Choroid plexus epithelial cell (primary cell): ENCODE measurements around the gene SPACA5.
"Not testable (repeated sequence)": the region's sequence is repeated elsewhere in the genome, so short reads cannot be mapped to it uniquely, and the experiment has no call there.

Source experiments
- DNase-seq: peaks from one replicate; pipeline ENCODE4 v3.0.0-alpha.2; 2010; ENCODE audit warnings: low read depth
- H3K4me3 ChIP-seq: 2 replicates; pipeline ENCODE4 v1.5.1; 2011; ENCODE audit warnings: low read depth, mild to moderate bottlenecking, control low read depth, low read length, moderate library complexity
- TF ChIP-seq, protein P1 (sequence below): conservative IDR thresholded peaks from 2 replicates; pipeline ENCODE4 v1.5.1; 2011; ENCODE audit warnings: low read depth, mild to moderate bottlenecking, control low read depth, inconsistent platforms, low read length, moderate library complexity

Gene SPACA5

DNA sequence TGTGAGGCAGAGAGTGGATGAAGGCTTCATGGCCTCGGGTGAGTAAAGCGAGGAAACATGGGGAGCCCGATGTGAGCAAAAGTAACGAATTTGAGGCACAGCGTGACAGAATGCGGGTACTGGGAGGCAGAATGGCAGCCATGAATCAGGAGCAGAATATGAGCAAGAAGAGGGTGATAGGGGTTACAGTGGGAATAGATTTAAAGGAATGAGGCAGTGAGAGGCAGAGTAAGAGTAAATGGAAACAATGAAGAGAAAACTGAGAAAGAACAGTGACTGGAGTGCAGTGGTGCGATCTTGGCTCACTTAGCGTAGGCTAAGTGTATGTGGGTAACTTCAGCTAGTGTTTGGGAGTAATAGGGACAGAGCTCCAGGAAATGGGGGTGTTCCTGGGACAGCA lies at the start of gene SPACA5:
TSS of gene SPACA5 (plus strand) at position 301 of the 400 bp plus-strand sequence. CDS start 815 bp downstream, outside the sequence.
- not testable (repeated sequence) for DNase-seq, H3K4me3 ChIP-seq

DNA sequence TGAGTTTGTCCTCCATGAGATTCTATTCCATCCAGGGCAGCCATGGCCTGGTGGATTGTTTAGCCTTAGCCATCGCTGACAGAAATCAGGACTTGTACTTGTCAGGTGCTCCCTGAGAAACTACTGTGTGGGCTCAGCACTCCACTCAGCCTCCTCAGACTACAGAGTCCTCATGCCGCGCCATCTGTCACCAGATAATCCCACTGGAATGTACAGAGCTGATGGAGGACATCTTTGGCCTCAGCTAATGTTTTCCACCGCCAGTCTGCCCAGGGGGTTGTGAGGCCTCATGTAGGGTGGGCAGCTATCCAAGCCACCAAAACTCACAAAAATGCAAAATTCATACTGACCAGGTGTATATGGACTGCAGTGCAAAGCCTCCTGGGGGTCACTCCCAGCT lies 48.6 kb upstream of the SPACA5 start:
- DNase-seq, H3K4me3 ChIP-seq: not testable (repeated sequence)

DNA sequence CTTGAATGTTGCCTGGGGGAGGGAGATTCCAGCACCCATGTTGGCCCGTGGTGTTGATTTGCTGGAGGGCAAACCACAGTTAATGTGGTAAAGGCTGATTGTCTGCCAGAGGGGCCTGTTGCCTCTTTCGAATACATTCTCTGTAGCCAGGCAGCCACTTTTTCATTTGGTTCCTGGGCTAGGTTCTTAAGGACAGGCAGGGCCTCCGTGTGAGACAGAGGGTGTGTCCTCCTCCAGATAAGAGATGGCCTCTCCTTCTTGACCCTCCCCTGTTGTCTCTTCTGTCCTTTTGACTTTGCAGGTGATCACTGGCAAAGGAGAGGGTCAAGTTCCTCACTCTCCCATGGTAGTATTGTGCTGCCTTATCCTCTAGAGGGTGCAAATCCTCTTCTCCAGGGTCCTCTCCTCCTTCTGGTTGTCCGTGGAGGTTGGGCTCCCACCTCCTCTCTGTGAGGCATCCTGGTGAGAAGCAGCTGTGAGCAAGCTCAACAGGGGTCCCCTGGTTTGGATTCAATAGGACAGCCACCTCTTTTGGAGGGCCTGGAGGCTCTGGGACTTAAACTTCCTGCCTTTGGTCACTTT lies 47.9 kb upstream of the SPACA5 start:
- no peak overlapping the region for H3K4me3 ChIP-seq
- peak; percentile 44 for DNase-seq
- TF ChIP-seq, protein P1, sequence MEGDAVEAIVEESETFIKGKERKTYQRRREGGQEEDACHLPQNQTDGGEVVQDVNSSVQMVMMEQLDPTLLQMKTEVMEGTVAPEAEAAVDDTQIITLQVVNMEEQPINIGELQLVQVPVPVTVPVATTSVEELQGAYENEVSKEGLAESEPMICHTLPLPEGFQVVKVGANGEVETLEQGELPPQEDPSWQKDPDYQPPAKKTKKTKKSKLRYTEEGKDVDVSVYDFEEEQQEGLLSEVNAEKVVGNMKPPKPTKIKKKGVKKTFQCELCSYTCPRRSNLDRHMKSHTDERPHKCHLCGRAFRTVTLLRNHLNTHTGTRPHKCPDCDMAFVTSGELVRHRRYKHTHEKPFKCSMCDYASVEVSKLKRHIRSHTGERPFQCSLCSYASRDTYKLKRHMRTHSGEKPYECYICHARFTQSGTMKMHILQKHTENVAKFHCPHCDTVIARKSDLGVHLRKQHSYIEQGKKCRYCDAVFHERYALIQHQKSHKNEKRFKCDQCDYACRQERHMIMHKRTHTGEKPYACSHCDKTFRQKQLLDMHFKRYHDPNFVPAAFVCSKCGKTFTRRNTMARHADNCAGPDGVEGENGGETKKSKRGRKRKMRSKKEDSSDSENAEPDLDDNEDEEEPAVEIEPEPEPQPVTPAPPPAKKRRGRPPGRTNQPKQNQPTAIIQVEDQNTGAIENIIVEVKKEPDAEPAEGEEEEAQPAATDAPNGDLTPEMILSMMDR, result peak; percentile 57

DNA sequence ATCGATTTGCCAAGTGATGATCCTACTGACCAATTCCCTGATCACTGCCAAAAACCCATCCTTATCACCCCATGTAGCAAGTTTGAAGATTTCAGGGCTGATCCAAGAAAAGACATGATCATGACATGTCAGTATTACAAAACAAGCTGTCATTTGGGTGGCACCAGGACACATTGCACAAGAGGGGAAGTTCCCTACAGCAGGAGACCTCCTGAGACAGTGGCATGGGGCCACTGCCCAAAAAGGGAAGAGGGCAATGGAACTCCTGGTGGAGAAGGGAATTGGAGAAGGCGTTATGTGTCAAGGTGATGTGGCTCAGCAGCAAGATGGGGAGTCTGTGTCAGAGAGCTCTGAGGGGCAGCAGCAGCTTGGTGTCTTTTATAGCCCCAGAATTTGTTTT lies 46.4 kb upstream of the SPACA5 start:
- DNase-seq, result no peak
- TF ChIP-seq, protein P1, result no peak
- H3K4me3 ChIP-seq, result no peak overlapping the region

DNA sequence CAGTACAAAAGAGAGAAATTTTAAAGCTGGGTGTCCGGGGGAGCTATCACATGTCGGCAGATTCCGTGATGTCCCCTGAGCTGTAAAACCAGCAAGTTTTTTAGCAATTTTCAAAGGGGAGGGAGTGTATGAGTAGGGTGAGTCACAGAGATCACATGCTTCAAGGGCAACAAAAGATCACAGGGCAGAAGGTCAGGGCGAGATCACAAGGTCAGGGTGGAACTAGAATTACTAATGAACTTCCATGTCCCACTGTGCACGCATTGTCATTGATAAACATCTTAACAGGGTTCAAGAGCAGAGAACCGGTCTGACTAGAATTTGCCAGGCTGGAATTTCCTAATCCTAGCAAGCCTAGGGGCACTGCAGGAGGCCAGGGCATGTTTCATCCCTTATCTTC lies 45.0 kb upstream of the SPACA5 start:
- H3K4me3 ChIP-seq, DNase-seq: not testable (repeated sequence)

DNA sequence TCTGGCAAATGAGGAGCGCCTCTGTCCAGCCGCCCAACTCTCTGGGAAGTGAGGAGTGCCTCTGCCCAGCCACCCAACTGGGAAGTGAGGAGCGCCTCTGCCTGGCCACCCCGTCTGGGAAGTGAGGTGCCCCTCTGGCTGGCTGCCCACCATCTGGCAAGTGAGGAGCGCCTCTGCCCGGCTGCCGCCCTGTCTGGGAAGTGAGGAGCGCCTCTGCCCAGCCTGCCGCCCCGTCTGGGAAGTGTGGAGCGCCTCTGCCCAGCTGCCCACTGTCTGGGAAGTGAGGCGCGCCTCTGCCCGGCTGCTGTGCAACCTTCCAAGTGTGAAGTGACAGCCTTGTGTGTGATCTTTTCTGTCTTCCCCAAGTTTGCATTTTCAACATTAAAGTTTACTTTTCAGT lies 41.3 kb upstream of the SPACA5 start:
- DNase-seq, result not testable (repeated sequence)

DNA sequence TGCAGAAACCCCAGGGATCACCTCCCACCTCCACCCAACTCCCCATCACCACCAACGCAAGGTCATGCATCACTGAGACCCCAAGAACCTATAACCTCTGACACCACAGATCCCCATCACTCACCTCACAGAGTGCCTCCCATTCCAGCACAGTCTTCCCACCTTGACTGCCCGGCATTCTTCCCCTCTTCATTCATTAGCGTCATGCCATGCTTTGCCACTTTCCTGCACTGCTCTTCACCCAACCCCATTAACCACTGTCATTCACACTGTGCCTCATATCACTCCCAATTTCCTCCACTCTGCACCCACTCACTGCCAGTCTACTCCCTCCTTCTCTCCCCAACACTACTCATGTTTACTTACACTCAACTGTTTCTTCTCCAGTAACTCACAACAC lies 33.6 kb upstream of the SPACA5 start:
- DNase-seq, result no peak
- no peak overlapping the region for H3K4me3 ChIP-seq
- TF ChIP-seq, protein P1, result no peak

More for the DNA sequence above, 41.3 kb upstream of the SPACA5 start:
- H3K4me3 ChIP-seq, result not testable (repeated sequence)

DNA sequence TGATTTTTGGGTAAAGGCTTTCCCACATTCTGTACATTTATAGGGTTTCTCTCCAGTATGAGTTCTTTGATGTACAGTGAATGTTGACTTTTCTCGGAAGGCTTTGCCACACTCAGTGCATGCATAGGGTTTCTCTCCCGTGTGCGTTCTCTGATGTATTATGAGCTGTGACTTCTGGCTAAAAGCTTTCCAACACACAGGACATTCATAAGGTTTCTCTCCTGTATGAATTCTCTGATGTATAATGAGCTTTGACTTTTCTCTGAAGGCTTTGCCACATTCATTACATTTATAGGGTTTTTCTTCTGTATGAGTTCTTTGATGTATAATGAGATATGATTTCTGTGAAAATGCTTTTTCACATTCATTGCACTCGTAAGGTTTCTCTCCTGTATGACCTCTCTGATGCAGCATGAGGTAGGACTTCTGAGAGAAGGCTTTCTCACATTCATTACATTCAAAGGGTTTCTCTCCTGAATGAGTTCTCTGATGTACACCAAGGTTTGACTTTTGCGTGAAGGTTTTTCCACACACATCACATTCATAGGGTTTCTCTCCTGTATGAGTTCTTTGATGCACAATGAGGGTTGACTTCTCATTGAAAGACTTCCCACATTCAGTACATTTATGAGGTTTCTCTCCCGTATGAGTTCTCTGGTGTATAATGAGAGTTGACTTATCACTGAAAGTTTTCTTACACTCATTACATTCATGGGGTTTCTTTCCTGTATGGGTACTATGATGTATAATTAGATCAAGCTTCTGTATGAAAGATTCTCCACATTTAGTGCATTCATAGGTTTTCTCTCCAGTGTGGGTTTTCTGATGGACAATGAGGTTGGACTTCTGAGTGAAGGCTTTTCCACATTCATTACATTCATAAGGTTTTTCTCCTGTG lies 30.3 kb upstream of the SPACA5 start:
- TF ChIP-seq, protein P1, result no peak
- no peak for DNase-seq
- no peak overlapping the region for H3K4me3 ChIP-seq
